Ishikawa (cell line): ENCODE results near the gene TMOD3.

Source experiments
- CEBPB ChIP-seq: IDR thresholded peaks from 2 replicates; pipeline ENCODE4 v1.6.1; 2012
- CREB1 ChIP-seq: IDR thresholded peaks from 2 replicates; pipeline ENCODE4 v1.6.1; 2012; ENCODE audit warnings: low read depth
- EGR1 ChIP-seq: IDR thresholded peaks from 2 replicates; pipeline ENCODE4 v1.6.1; 2012
- EP300 ChIP-seq: IDR thresholded peaks from 2 replicates; pipeline ENCODE4 v1.6.1; 2012; ENCODE audit warnings: borderline replicate concordance
- FOXM1 ChIP-seq: IDR thresholded peaks from 2 replicates; pipeline ENCODE4 v1.6.1; 2012; ENCODE audit warnings: low read depth, borderline replicate concordance
- NFIC ChIP-seq: IDR thresholded peaks from 2 replicates; pipeline ENCODE4 v1.6.1; 2012
- RAD21 ChIP-seq: IDR thresholded peaks from 2 replicates; pipeline ENCODE4 v1.6.1; 2012; ENCODE audit warnings: low read depth
- TAF1 ChIP-seq: IDR thresholded peaks from 2 replicates; pipeline ENCODE4 v1.6.1; 2012; ENCODE audit warnings: low read depth, mild to moderate bottlenecking
- TCF12 ChIP-seq: IDR thresholded peaks from 2 replicates; pipeline ENCODE4 v1.6.1; 2012; ENCODE audit warnings: low read depth
- TEAD4 ChIP-seq: IDR thresholded peaks from 2 replicates; pipeline ENCODE4 v1.6.1; 2012
- USF1 ChIP-seq: IDR thresholded peaks from 2 replicates; pipeline ENCODE4 v1.6.1; 2012
- TF ChIP-seq, protein P1 (sequence below): IDR thresholded peaks from 2 replicates; pipeline ENCODE4 v1.6.1; 2012
- TF ChIP-seq, protein P2 (sequence below): IDR thresholded peaks from 2 replicates; pipeline ENCODE4 v1.6.1; 2012; ENCODE audit warnings: low read depth, mild to moderate bottlenecking

GRCh38 chr15:51798281-51798680, 31.2 kb upstream of the TMOD3 start:
- no peak for TF ChIP-seq NFIC
- TF ChIP-seq RAD21, result no peak
- TF ChIP-seq, protein P1, sequence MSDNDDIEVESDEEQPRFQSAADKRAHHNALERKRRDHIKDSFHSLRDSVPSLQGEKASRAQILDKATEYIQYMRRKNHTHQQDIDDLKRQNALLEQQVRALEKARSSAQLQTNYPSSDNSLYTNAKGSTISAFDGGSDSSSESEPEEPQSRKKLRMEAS, result no peak
- no peak for TF ChIP-seq CEBPB
- no peak for TF ChIP-seq EP300
- TF ChIP-seq USF1, result no peak
- TF ChIP-seq TAF1, result no peak
- TF ChIP-seq, protein P2, sequence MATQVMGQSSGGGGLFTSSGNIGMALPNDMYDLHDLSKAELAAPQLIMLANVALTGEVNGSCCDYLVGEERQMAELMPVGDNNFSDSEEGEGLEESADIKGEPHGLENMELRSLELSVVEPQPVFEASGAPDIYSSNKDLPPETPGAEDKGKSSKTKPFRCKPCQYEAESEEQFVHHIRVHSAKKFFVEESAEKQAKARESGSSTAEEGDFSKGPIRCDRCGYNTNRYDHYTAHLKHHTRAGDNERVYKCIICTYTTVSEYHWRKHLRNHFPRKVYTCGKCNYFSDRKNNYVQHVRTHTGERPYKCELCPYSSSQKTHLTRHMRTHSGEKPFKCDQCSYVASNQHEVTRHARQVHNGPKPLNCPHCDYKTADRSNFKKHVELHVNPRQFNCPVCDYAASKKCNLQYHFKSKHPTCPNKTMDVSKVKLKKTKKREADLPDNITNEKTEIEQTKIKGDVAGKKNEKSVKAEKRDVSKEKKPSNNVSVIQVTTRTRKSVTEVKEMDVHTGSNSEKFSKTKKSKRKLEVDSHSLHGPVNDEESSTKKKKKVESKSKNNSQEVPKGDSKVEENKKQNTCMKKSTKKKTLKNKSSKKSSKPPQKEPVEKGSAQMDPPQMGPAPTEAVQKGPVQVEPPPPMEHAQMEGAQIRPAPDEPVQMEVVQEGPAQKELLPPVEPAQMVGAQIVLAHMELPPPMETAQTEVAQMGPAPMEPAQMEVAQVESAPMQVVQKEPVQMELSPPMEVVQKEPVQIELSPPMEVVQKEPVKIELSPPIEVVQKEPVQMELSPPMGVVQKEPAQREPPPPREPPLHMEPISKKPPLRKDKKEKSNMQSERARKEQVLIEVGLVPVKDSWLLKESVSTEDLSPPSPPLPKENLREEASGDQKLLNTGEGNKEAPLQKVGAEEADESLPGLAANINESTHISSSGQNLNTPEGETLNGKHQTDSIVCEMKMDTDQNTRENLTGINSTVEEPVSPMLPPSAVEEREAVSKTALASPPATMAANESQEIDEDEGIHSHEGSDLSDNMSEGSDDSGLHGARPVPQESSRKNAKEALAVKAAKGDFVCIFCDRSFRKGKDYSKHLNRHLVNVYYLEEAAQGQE, result no peak
- TF ChIP-seq TCF12, result no peak
- no peak for TF ChIP-seq CREB1
- TF ChIP-seq FOXM1, result no peak
- TF ChIP-seq EGR1, result no peak
- no peak for TF ChIP-seq TEAD4
